Activated T-helper 17 cell treated with anti-CD3 and anti-CD28 coated beads, Interleukin-2, amount 50 U/mL, for 72 hours (primary cell): Measurements from ENCODE around the gene PSAPL1. TPM values are rescaled to one million over a fixed set of nuclear protein-coding genes. Genes with fewer than 3 reads are reported as not detected.

Source experiments
- ATAC-seq: fragments of 150-1000 bp; cut with Tn5 transposase; replicated peaks from 2 replicates; pipeline ENCODE4 v1.10.0; 2021; ENCODE audit warnings: mild to moderate bottlenecking, moderate library complexity
- H3K27ac Mint-ChIP-seq: one replicate; pipeline ENCODE4 v1.8.0; 2022; ENCODE audit warnings: mixed read lengths
- H3K27me3 Mint-ChIP-seq: one replicate; pipeline ENCODE4 v1.8.0; 2022; ENCODE audit warnings: mixed read lengths
- H3K36me3 Mint-ChIP-seq: one replicate; pipeline ENCODE4 v1.8.0; 2022; ENCODE audit warnings: low read depth, mild to moderate bottlenecking, mixed read lengths
- H3K4me1 Mint-ChIP-seq: one replicate; pipeline ENCODE4 v1.8.0; 2022; ENCODE audit warnings: mixed read lengths
- H3K4me3 Mint-ChIP-seq: one replicate; pipeline ENCODE4 v1.8.0; 2022; ENCODE audit warnings: mild to moderate bottlenecking, mixed read lengths
- H3K9me3 Mint-ChIP-seq: one replicate; pipeline ENCODE4 v1.8.0; 2022; ENCODE audit warnings: mixed read lengths
- total RNA-seq, 2 donors: library from RNA; stranded (reverse); gene quantifications; one replicate each; pipeline ENCODE4 v1.2.3, GENCODE V29; 2022

PSAPL1 gene, protein sequence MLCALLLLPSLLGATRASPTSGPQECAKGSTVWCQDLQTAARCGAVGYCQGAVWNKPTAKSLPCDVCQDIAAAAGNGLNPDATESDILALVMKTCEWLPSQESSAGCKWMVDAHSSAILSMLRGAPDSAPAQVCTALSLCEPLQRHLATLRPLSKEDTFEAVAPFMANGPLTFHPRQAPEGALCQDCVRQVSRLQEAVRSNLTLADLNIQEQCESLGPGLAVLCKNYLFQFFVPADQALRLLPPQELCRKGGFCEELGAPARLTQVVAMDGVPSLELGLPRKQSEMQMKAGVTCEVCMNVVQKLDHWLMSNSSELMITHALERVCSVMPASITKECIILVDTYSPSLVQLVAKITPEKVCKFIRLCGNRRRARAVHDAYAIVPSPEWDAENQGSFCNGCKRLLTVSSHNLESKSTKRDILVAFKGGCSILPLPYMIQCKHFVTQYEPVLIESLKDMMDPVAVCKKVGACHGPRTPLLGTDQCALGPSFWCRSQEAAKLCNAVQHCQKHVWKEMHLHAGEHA
- total RNA-seq, result not detected

DNA sequence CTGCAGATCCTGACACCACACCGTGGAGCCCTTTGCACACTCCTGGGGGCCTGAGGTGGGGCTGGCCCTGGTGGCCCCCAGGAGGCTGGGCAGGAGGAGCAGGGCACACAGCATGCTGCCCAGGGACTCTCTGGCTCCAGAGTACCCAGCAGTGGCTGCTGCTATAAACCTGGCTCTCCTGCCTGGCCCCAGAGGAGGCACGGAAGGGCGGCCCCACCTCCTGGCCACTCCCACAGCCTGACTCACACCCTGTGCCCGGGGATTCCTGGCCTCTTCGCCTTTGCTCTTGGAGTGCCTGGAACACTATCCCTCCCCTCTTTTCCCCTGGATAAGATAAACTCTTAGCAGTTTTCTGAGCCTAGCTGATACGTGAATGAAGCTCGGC is at the start of gene PSAPL1:
PSAPL1 (minus strand) TSS at position 165 of the 385 bp plus-strand sequence; CDS start at position 114, 51 bp downstream.
- Mint-ChIP-seq H3K4me1 (peaks cover 3% of the 10 kb centered on the region), H3K9me3 (no peaks in the 10 kb centered on the region), H3K27me3 (peaks cover 7% of the 10 kb centered on the region), H3K27ac (no peak within 1 kb of the TSS), H3K36me3 (no peaks in the 10 kb centered on the region), H3K4me3 (no peak within 1 kb of the TSS)
- ATAC-seq, result peak; percentile 45

DNA sequence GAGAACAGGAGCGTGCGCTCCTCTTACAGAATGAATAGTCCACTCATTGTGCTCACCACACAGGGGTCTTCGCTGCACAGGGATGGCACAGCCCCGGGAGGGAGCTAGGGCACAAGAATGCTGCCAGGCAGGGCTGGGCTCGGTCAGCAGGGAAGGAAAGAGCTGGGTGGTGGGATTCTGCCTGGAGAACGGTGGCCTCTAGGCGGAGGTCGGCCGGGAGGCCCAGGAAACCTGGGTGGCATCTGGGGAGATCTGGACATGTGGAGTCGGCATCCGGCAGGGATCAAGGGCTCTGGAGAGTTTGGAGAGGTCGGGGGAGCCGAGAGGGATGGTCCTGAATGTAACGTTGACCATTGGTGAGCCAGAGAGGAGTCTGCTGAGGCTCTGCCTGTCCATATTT is 46.5 kb upstream of the PSAPL1 start:
- no peak for ATAC-seq
- no peaks in the 10 kb centered on the region for H3K4me1 Mint-ChIP-seq
- no peaks in the 10 kb centered on the region for H3K9me3 Mint-ChIP-seq
- H3K27me3 Mint-ChIP-seq, result peaks cover 8% of the 10 kb centered on the region
- H3K36me3 Mint-ChIP-seq, result no peaks in the 10 kb centered on the region
- H3K4me3 Mint-ChIP-seq, result no peak overlapping the region
- H3K27ac Mint-ChIP-seq, result no peak overlapping the region

DNA sequence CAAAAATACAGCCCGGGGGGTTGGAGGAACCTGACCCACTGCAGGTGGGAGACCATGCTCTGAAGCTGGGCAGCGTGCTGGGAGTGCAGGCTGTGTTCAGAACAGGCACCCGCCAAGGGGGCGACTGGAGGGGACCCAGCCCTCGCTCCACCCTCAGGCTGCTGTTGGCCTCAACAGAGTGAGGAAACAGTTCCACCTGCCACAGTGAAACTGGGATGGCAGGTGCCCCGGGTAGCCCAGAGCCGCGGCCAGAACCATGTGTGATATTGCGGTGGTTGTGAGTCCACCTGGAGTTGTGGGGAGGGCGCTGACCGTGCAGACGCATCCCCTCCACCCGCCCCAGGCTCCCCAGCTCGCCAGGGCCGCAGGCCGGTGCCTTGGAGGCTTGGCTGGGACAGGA is 45.7 kb upstream of the PSAPL1 start:
- Mint-ChIP-seq H3K4me1 (no peaks in the 10 kb centered on the region), H3K27me3 (peaks cover 8% of the 10 kb centered on the region)
- ATAC-seq, result no peak

DNA sequence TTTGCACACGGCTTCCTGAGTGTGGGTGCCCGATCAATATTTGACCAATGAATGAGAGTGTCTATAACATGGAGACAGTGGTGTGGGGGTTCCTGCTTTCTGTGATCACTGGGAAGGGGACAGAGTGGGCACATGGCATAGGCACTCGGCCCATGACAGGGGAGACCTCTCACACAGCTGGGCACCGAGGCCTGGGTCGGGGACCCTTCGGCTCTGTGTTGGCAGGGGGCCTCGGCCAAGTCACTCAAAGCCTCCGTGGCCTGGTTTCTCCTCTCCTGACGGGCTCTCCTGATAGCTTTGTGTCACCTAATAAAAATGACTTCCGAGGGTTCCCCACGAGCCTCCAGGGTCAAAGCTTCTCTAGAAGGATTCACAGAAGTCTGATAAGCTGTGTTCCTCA is 43.9 kb upstream of the PSAPL1 start:
- Mint-ChIP-seq H3K27me3 (peaks cover 4% of the 10 kb centered on the region), H3K4me3 (no peak overlapping the region), H3K9me3 (no peaks in the 10 kb centered on the region), H3K4me1 (no peaks in the 10 kb centered on the region), H3K27ac (no peak overlapping the region), H3K36me3 (no peaks in the 10 kb centered on the region)
- no peak for ATAC-seq

More for the DNA sequence above, 45.7 kb upstream of the PSAPL1 start:
- no peak overlapping the region for H3K27ac Mint-ChIP-seq
- H3K36me3 Mint-ChIP-seq, result no peaks in the 10 kb centered on the region
- no peak overlapping the region for H3K4me3 Mint-ChIP-seq
- no peaks in the 10 kb centered on the region for H3K9me3 Mint-ChIP-seq

DNA sequence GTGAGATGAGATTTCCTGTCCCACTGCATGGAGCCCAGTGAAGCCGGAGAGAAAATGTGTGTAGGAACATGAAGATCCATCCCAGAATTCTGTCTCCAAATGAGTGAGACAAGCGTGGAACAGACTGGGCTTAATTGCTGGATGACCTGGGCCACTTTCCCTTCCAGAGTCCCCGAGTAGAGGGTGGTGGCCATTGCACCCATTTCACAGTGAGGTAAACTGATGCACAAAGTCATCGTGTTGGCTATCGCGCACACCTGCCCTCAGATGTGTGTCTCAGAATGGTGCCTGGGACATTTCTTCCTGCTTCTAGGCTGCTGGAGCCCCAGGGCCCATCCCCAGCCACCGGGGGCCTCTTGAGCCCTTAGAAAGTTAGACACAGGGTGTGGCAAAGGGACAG is 43.0 kb upstream of the PSAPL1 start:
- H3K4me3 Mint-ChIP-seq, result no peak overlapping the region
- H3K36me3 Mint-ChIP-seq, result no peaks in the 10 kb centered on the region
- peaks cover 4% of the 10 kb centered on the region for H3K27me3 Mint-ChIP-seq
- H3K27ac Mint-ChIP-seq, result no peak overlapping the region
- H3K4me1 Mint-ChIP-seq, result no peaks in the 10 kb centered on the region
- ATAC-seq, result no peak
- H3K9me3 Mint-ChIP-seq, result no peaks in the 10 kb centered on the region

DNA sequence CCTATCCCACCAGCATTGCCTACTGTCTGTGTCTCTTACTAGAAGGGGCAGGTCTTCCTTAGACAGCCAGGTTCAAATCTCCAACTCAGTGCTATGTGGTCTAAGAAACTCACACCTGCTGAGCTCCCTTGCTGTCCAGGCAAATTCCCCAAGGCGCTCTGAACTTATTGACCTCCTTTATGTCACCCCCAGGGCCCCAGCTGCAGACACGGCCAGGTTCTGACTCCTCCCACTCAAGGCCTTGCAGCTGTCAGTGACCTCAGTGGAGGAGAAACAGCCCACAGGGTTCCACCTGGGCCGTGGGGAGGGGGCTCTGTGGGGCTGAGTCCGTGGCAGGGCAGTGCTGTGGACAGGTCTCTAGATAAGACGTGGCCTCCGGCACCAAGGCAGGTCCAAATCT is 42.1 kb upstream of the PSAPL1 start:
- Mint-ChIP-seq H3K36me3 (no peaks in the 10 kb centered on the region), H3K27me3 (peaks cover 10% of the 10 kb centered on the region), H3K4me1 (no peaks in the 10 kb centered on the region), H3K4me3 (no peak overlapping the region), H3K27ac (no peak overlapping the region), H3K9me3 (no peaks in the 10 kb centered on the region)
- no peak for ATAC-seq

DNA sequence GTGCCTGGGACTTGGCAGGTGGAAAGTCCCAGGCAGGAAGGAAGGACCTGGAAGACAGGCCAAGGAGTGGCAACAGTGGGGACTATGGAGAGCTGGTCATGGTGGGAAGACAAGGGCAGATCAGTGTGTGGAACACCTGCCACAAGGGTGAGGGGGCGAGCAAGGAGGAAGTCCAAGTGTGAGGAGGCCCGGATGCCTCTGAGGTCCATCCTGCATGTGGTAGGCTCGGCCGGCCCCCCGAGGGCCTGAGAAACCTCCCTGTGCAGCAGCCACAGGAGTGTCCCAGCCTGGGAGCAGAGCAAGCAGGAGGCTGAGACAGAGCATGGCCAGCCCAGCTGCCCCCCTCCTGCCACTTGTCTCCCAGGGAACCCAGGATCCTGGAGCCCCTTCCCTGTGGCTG is 40.5 kb upstream of the PSAPL1 start:
- no peak for ATAC-seq
- H3K36me3 Mint-ChIP-seq, result no peaks in the 10 kb centered on the region
- H3K27ac Mint-ChIP-seq, result no peak overlapping the region
- H3K4me3 Mint-ChIP-seq, result no peak overlapping the region
- H3K4me1 Mint-ChIP-seq, result no peaks in the 10 kb centered on the region
- H3K27me3 Mint-ChIP-seq, result peaks cover 15% of the 10 kb centered on the region
- no peaks in the 10 kb centered on the region for H3K9me3 Mint-ChIP-seq

DNA sequence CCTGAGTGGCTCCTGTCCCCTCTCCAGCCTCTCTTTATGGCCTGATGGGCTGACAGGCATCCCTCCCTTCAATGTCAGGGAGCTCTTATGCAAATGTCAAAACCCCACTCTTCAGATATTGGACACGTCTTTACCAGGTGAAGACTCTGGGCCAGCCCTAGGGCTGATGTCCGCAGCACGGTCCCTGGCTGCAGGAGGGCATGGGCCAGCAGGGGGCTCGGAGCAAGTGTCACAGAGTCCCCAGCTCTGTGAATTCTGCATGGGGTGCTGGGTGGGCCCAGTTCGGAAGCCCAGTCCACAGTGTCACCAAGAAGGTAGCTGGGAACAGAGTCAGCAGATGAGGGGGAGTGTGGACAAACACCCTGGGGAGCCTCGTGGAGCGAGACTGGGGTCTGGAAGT is 39.6 kb upstream of the PSAPL1 start:
- Mint-ChIP-seq H3K27me3 (peaks cover 16% of the 10 kb centered on the region), H3K4me3 (no peak overlapping the region), H3K27ac (no peak overlapping the region), H3K4me1 (no peaks in the 10 kb centered on the region), H3K9me3 (no peaks in the 10 kb centered on the region), H3K36me3 (no peaks in the 10 kb centered on the region)
- ATAC-seq, result no peak

DNA sequence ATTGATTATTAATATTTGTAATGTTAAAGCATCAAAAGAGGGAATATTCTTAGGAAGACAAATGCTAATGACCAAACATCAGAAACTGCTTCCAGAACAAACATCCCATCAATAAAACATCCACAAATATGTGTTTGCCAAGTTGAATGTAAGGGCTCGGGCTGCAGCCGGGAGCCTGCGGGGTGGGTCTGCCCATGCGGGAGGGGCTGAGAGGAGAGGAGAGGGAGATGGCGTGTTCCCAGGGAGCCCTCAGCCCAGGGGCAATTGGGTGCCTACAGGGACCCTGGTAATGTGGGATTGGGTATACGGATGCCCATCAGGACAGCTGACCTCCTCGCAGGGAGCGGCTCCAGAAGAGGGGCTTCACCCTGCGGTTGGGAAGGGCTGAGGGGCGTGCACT is 38.4 kb upstream of the PSAPL1 start:
- Mint-ChIP-seq H3K27me3 (peaks cover 16% of the 10 kb centered on the region), H3K4me1 (no peaks in the 10 kb centered on the region), H3K36me3 (no peaks in the 10 kb centered on the region), H3K27ac (no peak overlapping the region), H3K9me3 (no peaks in the 10 kb centered on the region), H3K4me3 (no peak overlapping the region)
- no peak for ATAC-seq

DNA sequence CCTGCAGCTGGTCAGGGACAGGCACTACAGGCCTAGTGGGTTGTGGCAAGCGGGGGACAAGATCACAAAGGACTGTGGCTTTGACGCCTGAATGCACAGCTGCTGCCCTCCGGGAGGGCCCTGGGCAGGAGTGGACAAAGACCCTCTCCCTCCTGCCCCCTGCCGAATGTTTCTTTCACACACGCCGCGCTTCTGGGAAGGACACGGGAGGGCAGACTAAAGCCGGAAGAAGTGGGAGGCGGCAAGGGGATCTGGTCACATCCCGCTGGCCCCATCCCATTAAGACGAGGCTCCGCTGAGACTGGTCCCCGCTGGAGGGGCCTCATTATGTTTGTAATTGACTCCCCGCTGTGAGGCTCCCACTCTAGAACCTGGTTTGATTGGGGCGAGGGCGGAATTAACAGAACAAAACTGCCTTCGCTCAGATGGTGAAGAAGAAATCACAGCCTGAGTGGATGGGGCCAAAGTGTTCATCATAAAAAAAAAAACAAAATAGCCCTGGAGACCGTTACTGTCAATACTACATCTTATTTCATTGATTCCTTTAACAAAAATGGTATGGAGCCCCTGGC is 37.8 kb upstream of the PSAPL1 start:
- no peaks in the 10 kb centered on the region for H3K4me1 Mint-ChIP-seq
- peaks cover 16% of the 10 kb centered on the region for H3K27me3 Mint-ChIP-seq
- ATAC-seq, result no peak
- no peak overlapping the region for H3K27ac Mint-ChIP-seq
- no peak overlapping the region for H3K4me3 Mint-ChIP-seq
- no peaks in the 10 kb centered on the region for H3K36me3 Mint-ChIP-seq
- no peaks in the 10 kb centered on the region for H3K9me3 Mint-ChIP-seq

DNA sequence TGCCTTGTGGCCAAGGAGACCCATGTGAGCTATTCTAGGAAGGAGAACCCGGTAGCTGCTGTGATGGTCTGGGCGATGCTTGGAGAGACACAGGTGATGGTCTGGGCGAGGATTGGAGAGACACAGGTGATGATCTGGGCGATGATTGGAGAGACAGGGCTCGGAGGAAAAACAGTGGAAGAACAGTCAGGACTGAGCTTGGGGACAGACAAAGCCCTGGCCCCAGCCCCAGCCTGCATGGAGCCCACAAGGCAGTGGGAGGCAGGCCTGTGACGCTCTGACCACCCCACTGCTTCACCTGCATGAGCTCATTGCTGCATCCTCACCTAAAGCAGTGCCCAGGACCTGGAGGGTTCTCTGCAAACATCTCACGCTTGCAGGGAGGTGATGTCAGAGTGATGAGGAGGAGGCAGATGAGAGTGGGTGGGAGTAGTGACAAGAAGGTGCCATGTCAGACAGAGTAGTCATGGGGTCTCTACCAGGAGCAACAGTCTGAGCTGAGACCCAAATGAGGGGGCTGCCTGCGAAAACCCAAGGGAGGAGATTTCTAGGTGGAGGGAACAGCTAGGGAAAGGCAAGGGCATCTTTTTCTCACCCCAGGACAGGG is 35.9 kb upstream of the PSAPL1 start:
- Mint-ChIP-seq H3K36me3 (no peaks in the 10 kb centered on the region), H3K27ac (no peak overlapping the region), H3K9me3 (no peaks in the 10 kb centered on the region), H3K4me3 (no peak overlapping the region), H3K4me1 (no peaks in the 10 kb centered on the region), H3K27me3 (peaks cover 13% of the 10 kb centered on the region)
- no peak for ATAC-seq

DNA sequence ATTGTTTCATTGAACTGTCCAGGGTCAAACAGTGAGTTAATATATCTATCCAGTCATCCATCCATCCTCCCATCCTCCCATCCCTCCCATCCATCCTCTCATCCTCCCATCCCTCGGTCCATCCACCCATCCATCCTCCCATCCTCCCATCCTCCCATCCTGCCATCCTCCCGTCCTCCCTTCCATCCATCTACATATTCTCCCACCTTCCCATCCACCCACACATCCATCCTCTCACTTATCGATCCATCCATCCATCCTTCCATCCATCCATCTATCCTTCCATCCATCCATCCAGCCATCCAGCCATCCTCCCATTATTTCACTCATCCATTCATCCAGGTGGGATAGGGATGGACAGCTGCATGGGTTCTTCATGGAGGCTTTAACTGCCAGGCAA is 35.4 kb upstream of the PSAPL1 start:
- Mint-ChIP-seq H3K27me3 (peaks cover 13% of the 10 kb centered on the region), H3K36me3 (no peaks in the 10 kb centered on the region), H3K4me1 (no peaks in the 10 kb centered on the region), H3K9me3 (no peaks in the 10 kb centered on the region), H3K27ac (no peak overlapping the region), H3K4me3 (no peak overlapping the region)
- ATAC-seq, result no peak

DNA sequence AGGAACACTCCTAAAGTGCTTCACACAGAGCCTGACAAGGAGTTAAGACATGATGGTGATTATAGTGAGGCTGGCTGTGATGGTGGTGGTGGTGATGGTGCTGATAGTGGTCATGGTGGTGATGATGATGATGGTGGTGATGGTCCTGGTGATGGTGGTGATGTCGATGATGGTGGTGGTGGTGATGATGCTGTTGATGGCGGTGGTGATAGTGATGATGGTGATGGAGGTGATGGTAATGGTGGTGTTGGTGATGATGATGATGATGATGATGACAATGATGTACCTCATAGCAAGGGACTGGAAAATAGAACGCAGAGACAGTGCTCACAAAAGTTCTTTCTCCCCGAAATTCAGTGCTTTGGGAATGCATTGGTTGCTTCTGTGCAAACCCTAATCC is 34.3 kb upstream of the PSAPL1 start:
- Mint-ChIP-seq H3K9me3 (no peaks in the 10 kb centered on the region), H3K4me3 (no peak overlapping the region), H3K27ac (no peak overlapping the region), H3K4me1 (no peaks in the 10 kb centered on the region), H3K36me3 (no peaks in the 10 kb centered on the region), H3K27me3 (peaks cover 13% of the 10 kb centered on the region)
- no peak for ATAC-seq

DNA sequence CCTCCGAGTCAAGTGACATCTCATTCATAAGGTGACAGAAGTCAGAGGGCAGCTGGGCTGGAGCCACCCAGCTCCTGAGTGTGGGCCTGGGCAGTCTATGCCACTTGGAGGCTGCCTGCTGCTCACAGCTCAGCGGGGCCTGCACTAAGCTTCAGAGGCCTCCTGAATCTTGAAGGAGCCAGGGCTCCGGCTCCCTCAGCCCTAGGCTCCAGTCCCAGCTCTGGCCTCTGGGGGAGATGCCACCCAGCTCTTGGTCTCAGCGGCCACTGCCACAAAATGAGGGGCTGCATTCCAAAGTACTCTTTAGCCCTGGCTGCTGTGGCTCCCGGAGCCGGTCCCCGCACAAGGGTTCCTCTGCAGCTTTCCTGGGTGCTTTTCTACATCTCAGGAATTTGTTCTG is 32.7 kb upstream of the PSAPL1 start:
- Mint-ChIP-seq H3K9me3 (no peaks in the 10 kb centered on the region), H3K4me1 (no peaks in the 10 kb centered on the region), H3K27me3 (peaks cover 13% of the 10 kb centered on the region), H3K36me3 (no peaks in the 10 kb centered on the region), H3K27ac (no peak overlapping the region), H3K4me3 (no peak overlapping the region)
- ATAC-seq, result no peak

DNA sequence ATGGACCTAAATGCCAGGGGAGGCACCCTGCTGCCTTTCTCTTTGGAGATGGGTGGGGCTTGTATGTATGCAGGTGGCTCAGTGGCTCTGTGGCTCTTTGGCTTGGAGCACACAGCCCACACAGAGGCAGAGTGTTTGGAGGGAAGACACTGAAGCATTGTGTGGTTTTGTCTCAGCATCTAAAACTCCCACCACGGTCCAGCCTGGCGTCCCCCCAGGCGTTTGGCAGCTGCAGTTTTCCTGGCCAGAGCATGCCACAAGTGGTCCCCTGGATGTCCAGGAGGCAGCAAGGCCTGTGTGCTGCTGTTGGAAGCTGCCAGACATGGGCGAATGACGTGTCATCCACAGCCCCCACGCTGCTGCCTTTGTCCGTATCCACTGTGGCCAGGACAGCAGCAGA is 32.2 kb upstream of the PSAPL1 start:
- Mint-ChIP-seq H3K27me3 (peaks cover 7% of the 10 kb centered on the region), H3K9me3 (no peaks in the 10 kb centered on the region), H3K4me3 (no peak overlapping the region), H3K4me1 (no peaks in the 10 kb centered on the region), H3K27ac (no peak overlapping the region), H3K36me3 (no peaks in the 10 kb centered on the region)
- ATAC-seq, result no peak
